H9 (cell line): ENCODE data around the gene HOXA9. TPM values are rescaled to one million over a fixed set of nuclear protein-coding genes. Genes with fewer than 3 reads are reported as not detected.

ENCODE experiments used
- DNase-seq: peaks from one replicate; pipeline ENCODE4 v3.0.0-alpha.2; 2017
- H2AFZ ChIP-seq: one replicate; pipeline ENCODE4 v1.6.1; 2013; ENCODE audit warnings: mild to moderate bottlenecking, low read length, control low read depth, moderate library complexity
- H2AK5ac ChIP-seq: 2 replicates; pipeline ENCODE4 v1.6.1; 2013; ENCODE audit warnings: low read length, control low read depth, mixed read lengths; ENCODE audit not compliant: insufficient read length
- H2BK120ac ChIP-seq: one replicate; pipeline ENCODE4 v1.6.1; 2013; ENCODE audit warnings: low read depth, mild to moderate bottlenecking, low read length, control low read depth, inconsistent platforms; ENCODE audit not compliant: poor library complexity, severe bottlenecking
- H2BK12ac ChIP-seq: 2 replicates; pipeline ENCODE4 v1.6.1; 2013; ENCODE audit warnings: low read length, control low read depth, mixed read lengths, low read depth; ENCODE audit not compliant: insufficient read length
- H2BK15ac ChIP-seq: 2 replicates; pipeline ENCODE4 v1.6.1; 2013; ENCODE audit warnings: low read depth, low read length, control low read depth
- H2BK20ac ChIP-seq: one replicate; pipeline ENCODE4 v1.6.1; 2013; ENCODE audit warnings: low read depth, mild to moderate bottlenecking, low read length, control low read depth, inconsistent platforms; ENCODE audit not compliant: poor library complexity, severe bottlenecking
- H2BK5ac ChIP-seq: 2 replicates; pipeline ENCODE4 v1.6.1; 2013; ENCODE audit warnings: low read length, control low read depth, mixed read lengths; ENCODE audit not compliant: insufficient read length
- H3K14ac ChIP-seq: 2 replicates; pipeline ENCODE4 v1.6.1; 2013; ENCODE audit warnings: low read length, control low read depth; ENCODE audit not compliant: insufficient read depth
- H3K18ac ChIP-seq: 2 replicates; pipeline ENCODE4 v1.6.1; 2013; ENCODE audit warnings: low read depth, mild to moderate bottlenecking, mixed read lengths, low read length, control low read depth; ENCODE audit not compliant: insufficient read length
- H3K23ac ChIP-seq: 2 replicates; pipeline ENCODE4 v1.6.1; 2013; ENCODE audit warnings: low read length, control low read depth, mixed read lengths, low read depth; ENCODE audit not compliant: insufficient read length
- H3K23me2 ChIP-seq: 2 replicates; pipeline ENCODE4 v1.6.1; 2013; ENCODE audit warnings: low read depth, mild to moderate bottlenecking, mixed read lengths, low read length, control low read depth; ENCODE audit not compliant: insufficient read length, poor library complexity, severe bottlenecking
- H3K27ac ChIP-seq: 2 replicates; pipeline ENCODE4 v1.5.1; 2013; ENCODE audit warnings: low read length, control low read depth, mixed read lengths, low read depth; ENCODE audit not compliant: insufficient read length
- H3K27me3 ChIP-seq: 2 replicates; pipeline ENCODE4 v1.6.1; 2013; ENCODE audit warnings: low read length, control low read depth, inconsistent platforms; ENCODE audit not compliant: insufficient read depth
- H3K4ac ChIP-seq: 2 replicates; pipeline ENCODE4 v1.6.1; 2013; ENCODE audit warnings: low read depth, mild to moderate bottlenecking, control low read depth, inconsistent platforms, low read length, moderate library complexity
- H3K4me1 ChIP-seq: 2 replicates; pipeline ENCODE4 v1.6.1; 2013; ENCODE audit warnings: low read length, control low read depth, inconsistent platforms; ENCODE audit not compliant: insufficient read depth
- H3K4me2 ChIP-seq: 2 replicates; pipeline ENCODE4 v1.6.1; 2013; ENCODE audit warnings: low read length, control low read depth, mixed read lengths; ENCODE audit not compliant: insufficient read length, insufficient read depth
- H3K56ac ChIP-seq: 2 replicates; pipeline ENCODE4 v1.6.1; 2013; ENCODE audit warnings: low read depth, mild to moderate bottlenecking, mixed read lengths, low read length, control low read depth; ENCODE audit not compliant: insufficient read length
- H3K79me1 ChIP-seq: 2 replicates; pipeline ENCODE4 v1.6.1; 2013; ENCODE audit warnings: low read depth, mild to moderate bottlenecking, moderate library complexity, low read length, control low read depth, inconsistent platforms; ENCODE audit not compliant: insufficient read depth, poor library complexity, severe bottlenecking
- H3K79me2 ChIP-seq: 2 replicates; pipeline ENCODE4 v1.6.1; 2013; ENCODE audit warnings: low read length, control low read depth, inconsistent platforms; ENCODE audit not compliant: insufficient read depth
- H3K9ac ChIP-seq: 2 replicates; pipeline ENCODE4 v1.6.1; 2013; ENCODE audit warnings: low read length, control low read depth, mixed read lengths; ENCODE audit not compliant: insufficient read length; ENCODE audit errors: extremely low read depth
- H3K9me3 ChIP-seq: one replicate; pipeline ENCODE4 v1.6.1; 2013; ENCODE audit warnings: low read depth, low read length, inconsistent platforms; ENCODE audit not compliant: control insufficient read depth
- H3T11ph ChIP-seq: one replicate; pipeline ENCODE4 v1.6.1; 2013; ENCODE audit warnings: mild to moderate bottlenecking, low read length, control low read depth, inconsistent platforms
- H4K20me1 ChIP-seq: one replicate; pipeline ENCODE4 v1.6.1; 2013; ENCODE audit not compliant: control insufficient read depth, insufficient read length, insufficient read depth
- H4K5ac ChIP-seq: 2 replicates; pipeline ENCODE4 v1.6.1; 2013; ENCODE audit warnings: low read depth, mild to moderate bottlenecking, mixed read lengths, low read length, control low read depth; ENCODE audit not compliant: insufficient read length
- H4K8ac ChIP-seq: replicated peaks from 2 replicates; pipeline ENCODE4 v1.6.1; 2013; ENCODE audit warnings: low read length, control low read depth, mixed read lengths, low read depth; ENCODE audit not compliant: insufficient read length
- H4K91ac ChIP-seq: 2 replicates; pipeline ENCODE4 v1.6.1; 2013; ENCODE audit warnings: low read depth, mild to moderate bottlenecking, moderate library complexity, mixed read lengths, low read length, control low read depth; ENCODE audit not compliant: insufficient read length
- H3K27ac Mint-ChIP-seq, 3 experiments: 2 replicates in 2 of 3; 3 replicates in 1 of 3; pipeline ENCODE4 v1.8.0; 2020 to 2021; ENCODE audit warnings: mixed read lengths in 3 of 3, mild to moderate bottlenecking in 1 of 3, moderate library complexity in 1 of 3
- H3K27me3 Mint-ChIP-seq: 2 replicates; pipeline ENCODE4 v1.8.0; 2021; ENCODE audit warnings: low read depth, mild to moderate bottlenecking, moderate library complexity, mixed read lengths
- H3K36me3 Mint-ChIP-seq, 3 experiments: 2 replicates in 2 of 3; 3 replicates in 1 of 3; pipeline ENCODE4 v1.8.0; 2020 to 2021; ENCODE audit warnings: low read depth in 3 of 3, mixed read lengths in 3 of 3; ENCODE audit not compliant: insufficient read depth in 1 of 3
- H3K4me1 Mint-ChIP-seq, 2 experiments: 2 replicates each; pipeline ENCODE4 v1.8.0; 2020; ENCODE audit warnings: mixed read lengths in 2 of 2
- H3K4me3 Mint-ChIP-seq, 2 experiments: 2 replicates in 1 of 2; 3 replicates in 1 of 2; pipeline ENCODE4 v1.8.0; 2020 to 2021; ENCODE audit warnings: mild to moderate bottlenecking in 2 of 2, mixed read lengths in 2 of 2, moderate library complexity in 1 of 2
- H3K9me3 Mint-ChIP-seq, 2 experiments: 2 replicates in 1 of 2; 3 replicates in 1 of 2; pipeline ENCODE4 v1.8.0; 2020; ENCODE audit warnings: mild to moderate bottlenecking in 2 of 2, mixed read lengths in 2 of 2, moderate library complexity in 1 of 2
- WGBS: extraction: QIAGEN DNeasy Blood & Tissue Kit; methylation state at CpG from one replicate; pipeline ENCODE4 v1.1.7; 2013; ENCODE audit warnings: missing lambda C conversion rate, low lambda C conversion rate, mixed read lengths; ENCODE audit not compliant: insufficient read length; ENCODE audit errors: extremely low coverage; 5-methylcytosine and 5-hydroxymethylcytosine counted together
- total RNA-seq: library from RNA; stranded (reverse); gene quantifications from 2 replicates; pipeline ENCODE4 v1.2.1, GENCODE V29; 2021
- TF ChIP-seq, protein P1 (sequence below): fragments of 200-600 bp; sonication (generic); conservative IDR thresholded peaks from 3 replicates; pipeline ENCODE4 v1.8.0; 2021; ENCODE audit warnings: antibody characterized with exemption, mild to moderate bottlenecking

The HOXA9 gene
- total RNA-seq, 1 experiment from 2014 or later: not detected

DNA sequence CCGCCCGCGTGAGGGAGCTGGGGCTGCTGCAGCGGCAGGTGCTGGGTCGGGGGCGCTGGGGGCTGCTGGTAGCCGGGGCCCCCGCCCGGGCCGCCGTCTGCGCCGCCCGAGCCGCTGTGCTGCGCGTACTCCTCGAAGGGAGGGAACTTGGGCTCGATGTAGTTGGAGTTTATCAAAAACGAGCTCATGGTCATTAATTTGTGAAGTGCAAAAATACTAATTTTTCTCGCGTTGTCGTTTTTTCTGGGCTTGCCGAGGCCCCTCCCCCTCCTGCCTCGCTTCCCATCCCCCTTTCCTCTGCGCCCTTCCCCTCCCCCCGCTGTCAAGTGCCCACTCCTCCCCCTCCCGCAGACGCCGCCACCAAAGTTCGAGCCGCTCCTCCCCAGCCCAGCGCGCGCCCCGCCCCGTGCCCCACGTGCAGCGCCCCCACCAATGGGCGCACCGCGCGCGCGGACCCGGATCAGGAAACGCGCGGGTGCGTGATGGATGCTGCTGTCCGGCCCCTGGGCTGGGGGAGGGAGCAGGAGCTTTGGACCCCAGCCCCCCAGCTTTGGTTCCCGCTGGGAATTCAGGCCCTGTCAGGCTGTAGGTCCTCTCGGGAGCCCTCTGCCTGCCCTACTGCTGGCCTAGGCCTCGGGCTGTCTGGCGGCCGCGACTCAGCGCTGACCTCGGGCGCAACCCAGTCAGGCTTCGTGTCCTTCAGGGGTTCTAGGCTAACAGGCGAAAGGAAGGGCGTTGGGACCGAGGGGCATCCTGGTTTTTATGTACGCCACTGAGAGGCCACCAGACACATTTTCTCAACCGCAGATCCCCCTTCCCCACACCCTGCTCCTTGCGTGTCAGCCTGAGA, 34.6 kb downstream of the HOXA9 start, which contains the start of gene HOXA4:
HOXA4 (minus strand) TSS at position 218 of the 850 bp plus-strand sequence; CDS start at position 194, 24 bp downstream.
- Mint-ChIP-seq H3K9me3 (peaks cover 0 to 10% of the 10 kb centered on the region in 2 experiments; a peak in 2 of 5 replicates), H3K36me3 (no peaks in the 10 kb centered on the region; a peak in 1 of 7 replicates), H3K4me3 (peak within 1 kb of the TSS; percentile 46 to 66; a peak in 4 of 5 replicates), H3K27ac (no peak within 1 kb of the TSS), H3K27me3 (peaks cover 97% of the 10 kb centered on the region), H3K4me1 (no peaks in the 10 kb centered on the region)
- Histone ChIP-seq H3T11ph (no peak within 1 kb of the TSS), H3K23me2 (no peaks in the 10 kb centered on the region), H2BK120ac (no peak within 1 kb of the TSS), H2AFZ (no peak within 1 kb of the TSS), H2BK15ac (no peak within 1 kb of the TSS), H4K91ac (no peak within 1 kb of the TSS), H3K18ac (no peak within 1 kb of the TSS), H4K8ac (no peak within 1 kb of the TSS), H3K4me2 (peak within 1 kb of the TSS; percentile 20), H3K9me3 (no peaks in the 10 kb centered on the region), H3K14ac (no peak within 1 kb of the TSS), H3K79me2 (no peaks in the 10 kb centered on the region), H4K5ac (no peak within 1 kb of the TSS), H3K4ac (no peak within 1 kb of the TSS), H3K4me1 (no peaks in the 10 kb centered on the region), H3K79me1 (no peaks in the 10 kb centered on the region), H3K56ac (no peak within 1 kb of the TSS), H3K23ac (no peak within 1 kb of the TSS), H2AK5ac (no peak within 1 kb of the TSS), H2BK20ac (no peak within 1 kb of the TSS), H2BK5ac (no peak within 1 kb of the TSS), H2BK12ac (no peak within 1 kb of the TSS), H4K20me1 (peaks cover 3% of the 10 kb centered on the region), H3K27me3 (peaks cover 95% of the 10 kb centered on the region), H3K9ac (no peak within 1 kb of the TSS), H3K27ac (no peak within 1 kb of the TSS)
- no CpG with 5 or more reads among the region's 67 CpGs for WGBS
- DNase-seq: peak; percentile 88
- TF ChIP-seq, protein P1, sequence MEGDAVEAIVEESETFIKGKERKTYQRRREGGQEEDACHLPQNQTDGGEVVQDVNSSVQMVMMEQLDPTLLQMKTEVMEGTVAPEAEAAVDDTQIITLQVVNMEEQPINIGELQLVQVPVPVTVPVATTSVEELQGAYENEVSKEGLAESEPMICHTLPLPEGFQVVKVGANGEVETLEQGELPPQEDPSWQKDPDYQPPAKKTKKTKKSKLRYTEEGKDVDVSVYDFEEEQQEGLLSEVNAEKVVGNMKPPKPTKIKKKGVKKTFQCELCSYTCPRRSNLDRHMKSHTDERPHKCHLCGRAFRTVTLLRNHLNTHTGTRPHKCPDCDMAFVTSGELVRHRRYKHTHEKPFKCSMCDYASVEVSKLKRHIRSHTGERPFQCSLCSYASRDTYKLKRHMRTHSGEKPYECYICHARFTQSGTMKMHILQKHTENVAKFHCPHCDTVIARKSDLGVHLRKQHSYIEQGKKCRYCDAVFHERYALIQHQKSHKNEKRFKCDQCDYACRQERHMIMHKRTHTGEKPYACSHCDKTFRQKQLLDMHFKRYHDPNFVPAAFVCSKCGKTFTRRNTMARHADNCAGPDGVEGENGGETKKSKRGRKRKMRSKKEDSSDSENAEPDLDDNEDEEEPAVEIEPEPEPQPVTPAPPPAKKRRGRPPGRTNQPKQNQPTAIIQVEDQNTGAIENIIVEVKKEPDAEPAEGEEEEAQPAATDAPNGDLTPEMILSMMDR: no peak
